Measurements from ENCODE around the gene TMEM212. TPM values are rescaled to one million over a fixed set of nuclear protein-coding genes. Genes with fewer than 3 reads are reported as not detected.
A peak's percentile ranks its signal among the peaks of the same experiment; 100 is the strongest.

The TMEM212 gene
- total and polyA plus RNA-seq, 2 experiments from 2014 or later = not detected

DNA sequence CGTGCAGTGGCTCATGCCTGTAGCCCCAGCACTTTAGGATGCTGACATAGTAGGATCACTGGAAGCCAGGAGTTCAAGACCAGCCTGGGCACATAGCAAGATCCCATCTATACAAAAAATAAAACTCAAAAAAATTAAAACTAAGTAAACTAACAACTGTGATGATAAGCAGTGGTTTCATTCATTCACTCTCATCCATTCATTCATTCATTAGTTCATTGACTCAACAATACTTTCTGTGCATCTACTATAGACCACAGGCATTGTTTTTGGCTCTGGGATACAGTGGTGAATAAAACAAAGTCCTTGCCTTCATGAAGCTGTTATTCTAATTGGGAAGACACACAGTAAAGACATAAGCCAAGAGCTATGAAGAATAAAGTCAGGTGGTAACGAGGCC is 7.5 kb upstream of the TMEM212 start:
- Histone ChIP-seq H4K20me1 (ENCODE audit: insufficient read depth) (no peaks in the 10 kb centered on the region), H3K4me3 (no peak overlapping the region), H3K9ac (no peak overlapping the region), H3K9me2 (ENCODE audit: insufficient read depth) (no peaks in the 10 kb centered on the region), H2AFZ (no peak overlapping the region), H3K4me1 (ENCODE audit: insufficient read depth) (peaks cover 39% of the 10 kb centered on the region), H3K27ac (no peak overlapping the region), H3K79me2 (ENCODE audit: insufficient read depth) (no peaks in the 10 kb centered on the region), H3K27me3 (replicated peaks; ENCODE audit: insufficient read depth) (no peaks in the 10 kb centered on the region), H3K4me2 (ENCODE audit: unreplicated experiment) (no peak overlapping the region), H3F3A (ENCODE audit: insufficient read depth) (peaks cover 29% of the 10 kb centered on the region), H3K9me3 (ENCODE audit: low read depth) (no peaks in the 10 kb centered on the region), H3K36me3 (ENCODE audit: low read depth) (no peaks in the 10 kb centered on the region)
- WGBS, 2 experiments (ENCODE audit: low coverage in 1 of 2, low lambda C conversion rate in 2 of 2, missing lambda C conversion rate in 2 of 2) = 91 to 92% methylated on average over 2 of the region's 2 CpGs
- DNase-seq = no peak
- TF ChIP-seq EZH2 (IDR thresholded peaks at IDR 0.05; ENCODE audit: insufficient read depth, poor library complexity, severe bottlenecking) (no peak), EZH2phosphoT487 (IDR thresholded peaks at IDR 0.05; ENCODE audit: insufficient read depth, low read depth) (no peak)
- in situ Hi-C loops (cut with MboI) = no loop called here

DNA sequence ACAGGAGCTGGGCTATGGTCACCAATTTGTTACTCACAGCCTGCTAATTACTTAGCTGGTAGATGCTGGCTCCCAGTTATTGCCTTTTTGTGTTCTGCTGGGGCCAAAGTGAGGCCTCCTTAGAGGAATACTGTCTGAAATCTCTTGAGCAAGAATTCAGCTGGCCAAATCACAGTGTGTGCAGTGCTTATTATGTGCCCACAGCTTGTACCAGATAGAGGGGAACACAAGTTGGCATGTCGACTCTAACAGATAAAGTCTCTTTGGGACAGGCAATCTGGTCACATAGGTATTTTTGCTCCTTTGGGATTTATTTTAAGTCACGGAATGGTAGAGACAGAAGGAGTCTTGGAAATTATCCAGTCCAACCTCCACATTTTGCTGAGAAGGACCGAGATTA is 6.3 kb upstream of the TMEM212 start:
- Histone ChIP-seq H3K9me3 (ENCODE audit: low read depth) (no peaks in the 10 kb centered on the region), H3K9me2 (ENCODE audit: insufficient read depth) (no peaks in the 10 kb centered on the region), H3K27me3 (replicated peaks; ENCODE audit: insufficient read depth) (no peaks in the 10 kb centered on the region), H3F3A (ENCODE audit: insufficient read depth) (peaks cover 29% of the 10 kb centered on the region), H3K4me2 (ENCODE audit: unreplicated experiment) (no peak overlapping the region), H3K4me1 (ENCODE audit: insufficient read depth) (peaks cover 34% of the 10 kb centered on the region), H3K9ac (no peak overlapping the region), H3K36me3 (ENCODE audit: low read depth) (no peaks in the 10 kb centered on the region), H3K27ac (no peak overlapping the region), H4K20me1 (ENCODE audit: insufficient read depth) (no peaks in the 10 kb centered on the region), H3K4me3 (no peak overlapping the region), H3K79me2 (ENCODE audit: insufficient read depth) (no peaks in the 10 kb centered on the region), H2AFZ (no peak overlapping the region)
- no peak for DNase-seq
- in situ Hi-C loops (cut with MboI) = no loop called here
- WGBS, 2 experiments (ENCODE audit: low coverage in 1 of 2, low lambda C conversion rate in 2 of 2, missing lambda C conversion rate in 2 of 2) = 91 to 93% methylated on average over 3 of the region's 3 CpGs
- no peak for TF ChIP-seq EZH2 (IDR thresholded peaks at IDR 0.05; ENCODE audit: insufficient read depth, poor library complexity, severe bottlenecking)
- TF ChIP-seq EZH2phosphoT487 (IDR thresholded peaks at IDR 0.05; ENCODE audit: insufficient read depth, low read depth) = no peak

DNA sequence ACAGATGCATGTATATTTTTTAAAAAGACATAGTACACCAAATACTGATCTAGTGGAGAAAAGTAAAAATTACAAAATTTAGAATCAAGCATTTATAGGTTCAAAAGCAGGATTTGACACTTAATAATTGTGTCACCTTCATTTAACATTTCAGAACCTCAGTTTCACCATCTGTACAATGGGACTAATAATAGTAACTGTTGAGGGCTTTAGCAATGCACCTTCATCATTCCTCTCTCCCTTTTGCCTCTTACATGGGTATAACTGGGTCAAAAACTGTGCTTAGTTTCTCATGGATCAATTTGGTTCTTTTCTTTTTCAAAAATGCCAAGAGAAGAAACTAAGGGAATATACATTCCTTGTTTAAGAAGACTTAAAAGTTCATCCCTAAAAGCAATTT is 5.5 kb upstream of the TMEM212 start:
- Histone ChIP-seq H3K27me3 (replicated peaks; ENCODE audit: insufficient read depth) (no peaks in the 10 kb centered on the region), H3K36me3 (ENCODE audit: low read depth) (no peaks in the 10 kb centered on the region), H3K9me2 (ENCODE audit: insufficient read depth) (no peaks in the 10 kb centered on the region), H3K4me3 (peak overlapping the region; percentile 64), H3F3A (ENCODE audit: insufficient read depth) (peaks cover 24% of the 10 kb centered on the region), H3K4me1 (ENCODE audit: insufficient read depth) (peaks cover 29% of the 10 kb centered on the region), H3K9ac (peak overlapping the region; percentile 69), H3K79me2 (ENCODE audit: insufficient read depth) (no peaks in the 10 kb centered on the region), H3K4me2 (ENCODE audit: unreplicated experiment) (peak overlapping the region; percentile 77), H2AFZ (peak overlapping the region; percentile 83), H3K27ac (peak overlapping the region; percentile 82), H3K9me3 (ENCODE audit: low read depth) (no peaks in the 10 kb centered on the region), H4K20me1 (ENCODE audit: insufficient read depth) (no peaks in the 10 kb centered on the region)
- no peak for TF ChIP-seq EZH2phosphoT487 (IDR thresholded peaks at IDR 0.05; ENCODE audit: insufficient read depth, low read depth)
- TF ChIP-seq EZH2 (IDR thresholded peaks at IDR 0.05; ENCODE audit: insufficient read depth, poor library complexity, severe bottlenecking) = no peak
- in situ Hi-C loops (cut with MboI) = no loop called here
- no peak for DNase-seq

DNA sequence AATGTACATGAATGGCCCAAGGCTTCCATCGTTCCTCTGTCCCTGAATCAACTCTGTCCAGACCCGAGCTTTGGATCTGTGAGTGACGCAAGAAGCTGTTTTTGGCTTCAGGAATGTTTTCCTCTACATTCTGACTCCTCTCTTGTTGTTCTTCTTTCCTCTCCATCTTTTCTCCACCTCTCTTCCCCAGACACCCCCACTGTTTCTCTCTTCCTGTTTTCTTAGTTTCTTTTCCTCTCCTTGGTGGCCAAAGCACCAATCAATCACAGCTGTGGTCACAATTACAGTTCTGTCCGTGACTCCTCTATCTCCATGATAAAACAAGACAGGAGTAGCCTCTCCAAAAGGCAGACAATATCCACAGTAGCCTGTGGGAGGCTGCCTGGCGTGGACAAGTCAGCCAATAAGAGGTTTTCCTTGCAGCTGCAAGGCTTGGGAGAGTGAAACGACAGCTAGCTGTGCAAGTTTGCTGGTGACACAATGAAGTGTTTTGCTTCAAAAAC is 4.9 kb upstream of the TMEM212 start:
- Histone ChIP-seq H3K9me3 (ENCODE audit: low read depth) (no peaks in the 10 kb centered on the region), H3K27ac (peak overlapping the region; percentile 82), H3K4me3 (peak overlapping the region; percentile 64), H3K79me2 (ENCODE audit: insufficient read depth) (no peaks in the 10 kb centered on the region), H2AFZ (peak overlapping the region; percentile 83), H3K9me2 (ENCODE audit: insufficient read depth) (no peaks in the 10 kb centered on the region), H3K9ac (peak overlapping the region; percentile 69), H4K20me1 (ENCODE audit: insufficient read depth) (no peaks in the 10 kb centered on the region), H3K4me1 (ENCODE audit: insufficient read depth) (peaks cover 32% of the 10 kb centered on the region), H3F3A (ENCODE audit: insufficient read depth) (peaks cover 20% of the 10 kb centered on the region), H3K4me2 (ENCODE audit: unreplicated experiment) (peak overlapping the region; percentile 77), H3K27me3 (replicated peaks; ENCODE audit: insufficient read depth) (no peaks in the 10 kb centered on the region), H3K36me3 (ENCODE audit: low read depth) (no peaks in the 10 kb centered on the region)
- no peak for TF ChIP-seq EZH2 (IDR thresholded peaks at IDR 0.05; ENCODE audit: insufficient read depth, poor library complexity, severe bottlenecking)
- DNase-seq = peak; percentile 82
- 3% methylated on average over 6 of the region's 6 CpGs for WGBS, 2 experiments (ENCODE audit: low coverage in 1 of 2, low lambda C conversion rate in 2 of 2, missing lambda C conversion rate in 2 of 2)
- in situ Hi-C loops (cut with MboI) = no loop called here

DNA sequence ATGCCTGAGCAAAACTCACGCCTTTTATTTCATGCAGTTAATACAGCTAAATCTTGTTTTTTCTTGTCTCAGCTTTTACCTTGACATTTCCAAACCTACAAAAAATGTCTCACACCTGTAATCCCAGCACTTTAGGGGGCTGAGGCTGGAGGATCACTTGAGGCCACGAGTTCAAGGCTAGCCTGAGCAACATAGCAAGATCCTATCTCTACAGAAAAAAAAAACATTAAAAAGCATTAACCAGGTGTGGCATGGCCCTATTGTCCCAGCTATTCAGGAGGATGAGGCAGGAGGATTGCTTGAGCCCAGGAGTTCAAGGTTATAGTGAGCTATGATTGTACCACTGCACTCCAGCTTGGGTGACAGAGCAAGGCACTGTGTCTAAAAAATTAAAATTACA is 3.9 kb upstream of the TMEM212 start:
- no peak overlapping the region for H3K4me3 ChIP-seq
- 94 to 98% methylated on average over 2 of the region's 2 CpGs for WGBS, 2 experiments (ENCODE audit: low coverage in 1 of 2, low lambda C conversion rate in 2 of 2, missing lambda C conversion rate in 2 of 2)
- no peak for DNase-seq
- TF ChIP-seq EZH2 (IDR thresholded peaks at IDR 0.05; ENCODE audit: insufficient read depth, poor library complexity, severe bottlenecking) = no peak
- peaks cover 22% of the 10 kb centered on the region for H3K4me1 ChIP-seq (ENCODE audit: insufficient read depth)
- no peaks in the 10 kb centered on the region for H3K9me2 ChIP-seq (ENCODE audit: insufficient read depth)
- no peaks in the 10 kb centered on the region for H4K20me1 ChIP-seq (ENCODE audit: insufficient read depth)
- no peak overlapping the region for H2AFZ ChIP-seq
- no peaks in the 10 kb centered on the region for H3K9me3 ChIP-seq (ENCODE audit: low read depth)
- H3K36me3 ChIP-seq (ENCODE audit: low read depth) = no peaks in the 10 kb centered on the region
- H3K4me2 ChIP-seq (ENCODE audit: unreplicated experiment) = no peak overlapping the region
- H3K9ac ChIP-seq = no peak overlapping the region
- no peaks in the 10 kb centered on the region for H3K27me3 ChIP-seq (replicated peaks; ENCODE audit: insufficient read depth)
- no peak overlapping the region for H3K27ac ChIP-seq
- in situ Hi-C loops (cut with MboI) = no loop called here
- H3K79me2 ChIP-seq (ENCODE audit: insufficient read depth) = no peaks in the 10 kb centered on the region
- peaks cover 16% of the 10 kb centered on the region for H3F3A ChIP-seq (ENCODE audit: insufficient read depth)

Data from GM23248 (cell line).